B cell (primary cell): ENCODE data around the gene ZMYM1. TPM values are rescaled to one million over a fixed set of nuclear protein-coding genes. Genes with fewer than 3 reads are reported as not detected.

Experiments
- ATAC-seq: fragments of 200-7000 bp; cut with Tn5 transposase; one replicate; pipeline ENCODE4 v1.10.0; 2021; ENCODE audit warnings: low read depth, mild to moderate bottlenecking, moderate number of reproducible peaks, moderate library complexity
- CTCF ChIA-PET: fragments of 350-600 bp; sonication (Branson Sonifier 250); formaldehyde crosslinking; loops from one replicate; lab custom pipeline; 2021; ENCODE audit warnings: antibody characterized with exemption, inconsistent platforms; lab: Charles Lee
- POLR2A ChIA-PET: fragments of 350-600 bp; sonication (Branson Sonifier 250); formaldehyde crosslinking; loops from one replicate; lab custom pipeline; 2021; ENCODE audit warnings: antibody characterized with exemption; lab: Charles Lee
- DNase-seq: peaks from one replicate; pipeline ENCODE4 v3.0.0; 2013
- H2AFZ ChIP-seq: 2 replicates; pipeline ENCODE4 v1.6.1; 2012; ENCODE audit warnings: mild to moderate bottlenecking, low read depth, low read length; ENCODE audit not compliant: insufficient read depth, poor library complexity, severe bottlenecking
- H3K27ac ChIP-seq, 2 donors: 1 replicate in 1 of 2; 2 replicates in 1 of 2; pipeline ENCODE4 v1.5.1; 2012 to 2013; ENCODE audit warnings: low read length in 2 of 2, mild to moderate bottlenecking in 2 of 2, moderate library complexity in 1 of 2
- H3K27me3 ChIP-seq, 4 experiments: fragments of 200-600 bp in 1 of 4; sonication (generic) in 1 of 4; replicated peaks in 1 of 4; 1 replicate in 2 of 4; 2 replicates in 2 of 4; pipeline versions ENCODE4 v1.6.1 to v1.7.0; 2013 to 2016; ENCODE audit warnings: low read length in 3 of 4, mild to moderate bottlenecking in 2 of 4, mixed read lengths in 1 of 4, moderate library complexity in 1 of 4; ENCODE audit not compliant: insufficient read depth in 4 of 4, control insufficient read depth in 3 of 4; ENCODE audit errors: control extremely low read depth in 1 of 4
- H3K36me3 ChIP-seq, 2 experiments: replicated peaks in 1 of 2; 1 replicate in 1 of 2; 2 replicates in 1 of 2; pipeline versions ENCODE4 v1.6.1 to v1.7.1; 2013; ENCODE audit warnings: low read length in 1 of 2; ENCODE audit not compliant: insufficient read depth in 2 of 2, control insufficient read depth in 1 of 2; ENCODE audit errors: control extremely low read depth in 1 of 2, extremely low read depth in 1 of 2
- H3K4me1 ChIP-seq, 2 donors: fragments of 200-600 bp in 1 of 2; sonication (generic) in 1 of 2; 1 replicate in 1 of 2; 2 replicates in 1 of 2; pipeline versions ENCODE4 v1.5.1 to v1.6.1; 2013 to 2017; ENCODE audit warnings: low read length in 2 of 2; ENCODE audit not compliant: control insufficient read depth in 2 of 2, insufficient read depth in 2 of 2
- H3K4me2 ChIP-seq: replicated peaks from 2 replicates; pipeline ENCODE3; 2012; ENCODE audit warnings: mild to moderate bottlenecking, low read depth, low read length; ENCODE audit not compliant: poor library complexity, severe bottlenecking
- H3K4me3 ChIP-seq, 5 experiments: fragments of 200-600 bp in 1 of 5; sonication (generic) in 1 of 5; 1 replicate in 3 of 5; 2 replicates in 2 of 5; pipeline versions ENCODE4 v1.5.1 to v1.7.0; 2011 to 2016; ENCODE audit warnings: low read length in 4 of 5, mild to moderate bottlenecking in 4 of 5, low read depth in 2 of 5, control low read depth in 1 of 5, moderate library complexity in 1 of 5; ENCODE audit not compliant: insufficient read depth in 1 of 5; ENCODE audit errors: control extremely low read depth in 1 of 5, extremely low read depth in 1 of 5
- H3K79me2 ChIP-seq: fragments of 200-600 bp; sonication (generic); one replicate; pipeline ENCODE4 v1.6.0; 2016; ENCODE audit warnings: low read length; ENCODE audit not compliant: control insufficient read depth, insufficient read depth
- H3K9ac ChIP-seq: fragments of 200-600 bp; sonication (generic); 2 replicates; pipeline ENCODE4 v1.6.1; 2017; ENCODE audit warnings: mild to moderate bottlenecking, low read length, moderate library complexity
- H3K9me3 ChIP-seq, 3 donors: one replicate each; pipeline versions ENCODE4 v1.6.1 to v1.7.1; 2013; ENCODE audit warnings: low read length in 2 of 3; ENCODE audit not compliant: control insufficient read depth in 2 of 3, insufficient read depth in 1 of 3; ENCODE audit errors: control extremely low read depth in 1 of 3
- H4K20me1 ChIP-seq: 2 replicates; pipeline ENCODE4 v1.6.0; 2012; ENCODE audit warnings: mild to moderate bottlenecking, low read length; ENCODE audit not compliant: insufficient read depth, control insufficient read depth, poor library complexity, severe bottlenecking
- H3K27ac Mint-ChIP-seq: one replicate; pipeline ENCODE4 v1.8.0; 2021; ENCODE audit warnings: mixed read lengths
- H3K27me3 Mint-ChIP-seq: one replicate; pipeline ENCODE4 v1.8.0; 2021; ENCODE audit warnings: mixed read lengths
- H3K4me1 Mint-ChIP-seq: one replicate; pipeline ENCODE4 v1.8.0; 2021; ENCODE audit warnings: mixed read lengths
- H3K4me3 Mint-ChIP-seq: one replicate; pipeline ENCODE4 v1.8.0; 2021; ENCODE audit warnings: mixed read lengths
- H3K9me3 Mint-ChIP-seq: one replicate; pipeline ENCODE4 v1.8.0; 2022; ENCODE audit warnings: mixed read lengths; ENCODE audit not compliant: insufficient read depth
- CTCF ChIP-seq: fragments of 200-600 bp; IDR thresholded peaks from one replicate; pipeline ENCODE4 v1.8.0; 2022; ENCODE audit warnings: antibody characterized with exemption, mild to moderate bottlenecking
- EZH2 ChIP-seq: IDR thresholded peaks from 2 replicates; pipeline ENCODE4 v1.6.1; 2012; ENCODE audit warnings: borderline replicate concordance, low read depth, mild to moderate bottlenecking, moderate library complexity, low read length; ENCODE audit not compliant: insufficient read depth, poor library complexity, severe bottlenecking
- WGBS: methylation state at CpG from one replicate; pipeline ENCODE4 v1.1.5; 2013; ENCODE audit warnings: missing lambda C conversion rate; ENCODE audit not compliant: insufficient coverage; 5-methylcytosine and 5-hydroxymethylcytosine counted together
- intact Hi-C: fragments of 100-400 bp; cut with micrococcal nuclease; formaldehyde crosslinking; loops from one replicate; pipeline ENCODE4 v1.10.0; 2022
- polyA plus RNA-seq: library from polyadenylated mRNA; depleted of rRNA; stranded (reverse); fragments of >200 nt; gene quantifications from 2 replicates; pipeline ENCODE4 v1.2.3, GENCODE V29; 2012
- total RNA-seq, 2 donors: library from RNA; stranded (reverse); fragments of 120-200 nt in 1 of 2; gene quantifications; 1 replicate in 1 of 2; 2 replicates in 1 of 2; pipeline versions ENCODE4 v1.2.3 to v1.2.4, GENCODE V29; 2013 to 2022

ZMYM1 gene
- total and polyA plus RNA-seq, 2 donors (not counting 1 experiment from before 2014, with no cell fraction given), result 5.7 to 18.3 TPM

GRCh38 chr1:35032384-35032739, 46.8 kb upstream of the ZMYM1 start:
- H2AFZ ChIP-seq, result peak overlapping the region; percentile 80
- H3K4me3 ChIP-seq, result peak overlapping the region in 2 of 5 experiments; percentile 96 to 97
- Mint-ChIP-seq H3K4me3 (peak overlapping the region; percentile 33), H3K27me3 (no peaks in the 10 kb centered on the region), H3K27ac (no peak overlapping the region), H3K9me3 (peaks cover 2% of the 10 kb centered on the region), H3K4me1 (peaks cover 31% of the 10 kb centered on the region)
- H3K9me3 ChIP-seq, result peaks cover 2 to 9% (median 7%) of the 10 kb centered on the region in 3 donors
- ChIA-PET CTCF (interaction anchor here (0.6 to 4.2 kb wide), 2 partner anchors 30 to 47 kb away, joined by 3 to 12 read pairs; partner anchors contain the start of gene ZMYM1), POLR2A (interaction anchor here (0.6 to 2.3 kb wide), 5 partner anchors 47 to 737 kb away, joined by 3 to 18 read pairs (median 6); partner anchors contain the start of genes TMEM35B and ZMYM1)
- H3K79me2 ChIP-seq, result peaks cover 24% of the 10 kb centered on the region
- peaks cover 19 to 23% of the 10 kb centered on the region in 2 donors for H3K4me1 ChIP-seq
- peaks cover 9% of the 10 kb centered on the region for H4K20me1 ChIP-seq
- WGBS, result no CpG with 5 or more reads among the region's 1 CpG
- no peak overlapping the region for H3K9ac ChIP-seq
- H3K36me3 ChIP-seq, result peaks cover 3 to 5% of the 10 kb centered on the region in 2 experiments
- no peak for TF ChIP-seq CTCF
- TF ChIP-seq EZH2, result no peak
- ATAC-seq (no peak), DNase-seq (no peak)
- peak overlapping the region; percentile 86 for H3K4me2 ChIP-seq
- H3K27me3 ChIP-seq, result no peaks in the 10 kb centered on the region
- no peak overlapping the region for H3K27ac ChIP-seq
- intact Hi-C loops, result loop anchor here (5.0 kb wide), 1 partner anchor 525 kb away; the partner anchor contains the start of genes KIAA0319L and NCDN

- Mint-ChIP-seq H3K4me1 (peaks cover 26% of the 10 kb centered on the region), H3K27me3 (no peaks in the 10 kb centered on the region), H3K4me3 (no peak overlapping the region), H3K27ac (no peak overlapping the region), H3K9me3 (peaks cover 2% of the 10 kb centered on the region)
- Histone ChIP-seq H4K20me1 (peaks cover 3% of the 10 kb centered on the region), H3K27me3 (no peaks in the 10 kb centered on the region), H3K9ac (no peak overlapping the region), H3K36me3 (no peaks in the 10 kb centered on the region), H3K4me2 (no peak overlapping the region), H3K9me3 (peaks cover 2 to 9% (median 7%) of the 10 kb centered on the region in 3 donors), H2AFZ (no peak overlapping the region), H3K27ac (no peak overlapping the region), H3K79me2 (peaks cover 15% of the 10 kb centered on the region), H3K4me3 (no peak overlapping the region), H3K4me1 (peaks cover 17 to 20% of the 10 kb centered on the region in 2 donors)
- ChIA-PET CTCF (no interaction called here), POLR2A (no interaction called here)
- intact Hi-C loops, result loop anchor here (5.0 kb wide), 1 partner anchor 524 kb away; the partner anchor contains the start of genes KIAA0319L and NCDN
- TF ChIP-seq EZH2, result no peak
- no CpG with 5 or more reads among the region's 1 CpG for WGBS
- DNase-seq, result no peak
- ATAC-seq, result no peak
Observed at GRCh38 chr1:35033346-35033745, 45.8 kb upstream of the ZMYM1 start.
